SK-N-SH treated with all-trans-retinoic acid at 6 μM for 48 hours (cell line): ENCODE results near the gene ALB.

Experiments used
- ATAC-seq: fragments of 200-7000 bp; cut with Tn5 transposase; 3 replicates; pipeline ENCODE4 v1.9.1; 2020; ENCODE audit warnings: mild to moderate bottlenecking, moderate library complexity
- ARNTL ChIP-seq: fragments of 450-650 bp; formaldehyde crosslinking; IDR thresholded peaks from 2 replicates; pipeline ENCODE4 v1.5.0; 2020; ENCODE audit warnings: low read depth, mild to moderate bottlenecking, moderate library complexity, borderline replicate concordance
- BACH2 ChIP-seq: fragments of 250-450 bp; sonication (Bioruptor Pico); IDR thresholded peaks from 2 replicates; pipeline ENCODE4 v1.9.0; 2021; ENCODE audit warnings: mild to moderate bottlenecking, borderline replicate concordance
- CREB5 ChIP-seq: fragments of 250-450 bp; sonication (Bioruptor Pico); IDR thresholded peaks from 2 replicates; pipeline ENCODE4 v1.5.1; 2020; ENCODE audit warnings: low read depth, mild to moderate bottlenecking, moderate library complexity
- CSRNP3 ChIP-seq: fragments of 250-450 bp; sonication (Bioruptor Pico); IDR thresholded peaks from 2 replicates; pipeline ENCODE4 v1.5.1; 2021; ENCODE audit warnings: mild to moderate bottlenecking, moderate library complexity
- ESRRG ChIP-seq: fragments of 250-450 bp; sonication (Bioruptor Pico); IDR thresholded peaks from 2 replicates; pipeline ENCODE4 v1.6.1; 2021; ENCODE audit warnings: mild to moderate bottlenecking
- GLIS3 ChIP-seq: fragments of 250-450 bp; sonication (Bioruptor Pico); IDR thresholded peaks from 2 replicates; pipeline ENCODE4 v1.5.0; 2020; ENCODE audit warnings: mild to moderate bottlenecking, moderate library complexity
- ISL1 ChIP-seq: fragments of 250-450 bp; sonication (Bioruptor Pico); IDR thresholded peaks from 2 replicates; pipeline ENCODE4 v2.1.2; 2022; ENCODE audit warnings: mild to moderate bottlenecking, moderate library complexity
- OSR1 ChIP-seq: fragments of 250-450 bp; sonication (Bioruptor Pico); IDR thresholded peaks from 2 replicates; pipeline ENCODE4 v1.8.0; 2022; ENCODE audit warnings: moderate library complexity, mild to moderate bottlenecking, inconsistent platforms
- POU6F1 ChIP-seq: fragments of 250-450 bp; sonication (Bioruptor Pico); IDR thresholded peaks from 2 replicates; pipeline ENCODE4 v1.8.0; 2021; ENCODE audit warnings: low read depth, mild to moderate bottlenecking, moderate library complexity, borderline replicate concordance
- PPARA ChIP-seq: fragments of 250-450 bp; sonication (Bioruptor Pico); IDR thresholded peaks from 2 replicates; pipeline ENCODE4 v1.5.0; 2020; ENCODE audit warnings: mild to moderate bottlenecking, borderline replicate concordance
- RARB ChIP-seq: fragments of 250-450 bp; sonication (Bioruptor Pico); IDR thresholded peaks from 2 replicates; pipeline ENCODE4 v1.8.0; 2021; ENCODE audit warnings: mild to moderate bottlenecking, moderate library complexity
- SNAI2 ChIP-seq: fragments of 250-450 bp; sonication (Bioruptor Pico); IDR thresholded peaks from 2 replicates; pipeline ENCODE4 v1.5.0; 2020; ENCODE audit warnings: mild to moderate bottlenecking, moderate library complexity
- TCF4 ChIP-seq: fragments of 250-450 bp; sonication (Bioruptor Pico); IDR thresholded peaks from 2 replicates; pipeline ENCODE4 v1.8.0; 2021; ENCODE audit warnings: mild to moderate bottlenecking, moderate library complexity, borderline replicate concordance
- TOX ChIP-seq: fragments of 250-450 bp; sonication (Bioruptor Pico); IDR thresholded peaks from 2 replicates; pipeline ENCODE4 v1.8.0; 2021; ENCODE audit warnings: mild to moderate bottlenecking, moderate library complexity, borderline replicate concordance
- TSHZ2 ChIP-seq: fragments of 250-450 bp; sonication (Bioruptor Pico); IDR thresholded peaks from 2 replicates; pipeline ENCODE4 v1.5.0; 2020; ENCODE audit warnings: mild to moderate bottlenecking, moderate library complexity
- ZC3H10 ChIP-seq: fragments of 250-450 bp; sonication (Bioruptor Pico); IDR thresholded peaks from 2 replicates; pipeline ENCODE4 v1.5.1; 2021; ENCODE audit warnings: mild to moderate bottlenecking, moderate library complexity
- ZFP3 ChIP-seq: fragments of 250-450 bp; sonication (Bioruptor Pico); IDR thresholded peaks from 2 replicates; pipeline ENCODE4 v1.5.0; 2020; ENCODE audit warnings: mild to moderate bottlenecking, moderate library complexity
- ZFP30 ChIP-seq: fragments of 450-650 bp; formaldehyde crosslinking; IDR thresholded peaks from 2 replicates; pipeline ENCODE4 v1.5.0; 2022; ENCODE audit warnings: mild to moderate bottlenecking, moderate library complexity
- ZNF565 ChIP-seq: fragments of 450-650 bp; formaldehyde crosslinking; conservative IDR thresholded peaks from 2 replicates; pipeline ENCODE4 v1.5.0; 2020; ENCODE audit warnings: low read depth, mild to moderate bottlenecking, moderate library complexity
- ZNF70 ChIP-seq: fragments of 450-650 bp; formaldehyde crosslinking; IDR thresholded peaks from 2 replicates; pipeline ENCODE4 v1.5.0; 2020; ENCODE audit warnings: mild to moderate bottlenecking, moderate library complexity
- ZNF8 ChIP-seq: fragments of 450-650 bp; formaldehyde crosslinking; IDR thresholded peaks from 2 replicates; pipeline ENCODE4 v1.5.0; 2020; ENCODE audit warnings: mild to moderate bottlenecking, moderate library complexity
- TF ChIP-seq, protein P1 (sequence below): fragments of 250-450 bp; sonication (Bioruptor Pico); IDR thresholded peaks from 2 replicates; pipeline ENCODE4 v1.8.0; 2020; ENCODE audit warnings: mild to moderate bottlenecking, moderate library complexity, borderline replicate concordance

The ALB gene

GRCh38 chr4:73392936-73393335, 11.2 kb upstream of the ALB start (continued):
- no peak for TF ChIP-seq POU6F1 (CRISPR knock-in tag)
- TF ChIP-seq OSR1: no peak
- TF ChIP-seq, protein P1, sequence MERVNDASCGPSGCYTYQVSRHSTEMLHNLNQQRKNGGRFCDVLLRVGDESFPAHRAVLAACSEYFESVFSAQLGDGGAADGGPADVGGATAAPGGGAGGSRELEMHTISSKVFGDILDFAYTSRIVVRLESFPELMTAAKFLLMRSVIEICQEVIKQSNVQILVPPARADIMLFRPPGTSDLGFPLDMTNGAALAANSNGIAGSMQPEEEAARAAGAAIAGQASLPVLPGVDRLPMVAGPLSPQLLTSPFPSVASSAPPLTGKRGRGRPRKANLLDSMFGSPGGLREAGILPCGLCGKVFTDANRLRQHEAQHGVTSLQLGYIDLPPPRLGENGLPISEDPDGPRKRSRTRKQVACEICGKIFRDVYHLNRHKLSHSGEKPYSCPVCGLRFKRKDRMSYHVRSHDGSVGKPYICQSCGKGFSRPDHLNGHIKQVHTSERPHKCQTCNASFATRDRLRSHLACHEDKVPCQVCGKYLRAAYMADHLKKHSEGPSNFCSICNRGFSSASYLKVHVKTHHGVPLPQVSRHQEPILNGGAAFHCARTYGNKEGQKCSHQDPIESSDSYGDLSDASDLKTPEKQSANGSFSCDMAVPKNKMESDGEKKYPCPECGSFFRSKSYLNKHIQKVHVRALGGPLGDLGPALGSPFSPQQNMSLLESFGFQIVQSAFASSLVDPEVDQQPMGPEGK: no peak
- no peak for TF ChIP-seq ZNF70 (CRISPR knock-in tag)
- TF ChIP-seq ISL1 (CRISPR knock-in tag): no peak
- no peak for TF ChIP-seq ZNF565 (CRISPR knock-in tag)

GRCh38 chr4:73396304-73396703, 7.8 kb upstream of the ALB start:
- ATAC-seq: no peak
- TF ChIP-seq SNAI2 (CRISPR knock-in tag): no peak
- TF ChIP-seq CSRNP3 (CRISPR knock-in tag): no peak
- TF ChIP-seq TCF4 (CRISPR knock-in tag): no peak
- no peak for TF ChIP-seq ARNTL (CRISPR knock-in tag)
- no peak for TF ChIP-seq RARB
- TF ChIP-seq OSR1: no peak
- TF ChIP-seq CREB5 (CRISPR knock-in tag): no peak
- no peak for TF ChIP-seq ISL1 (CRISPR knock-in tag)
- TF ChIP-seq TOX (CRISPR knock-in tag): no peak
- TF ChIP-seq, protein P1: no peak
- TF ChIP-seq ZFP30 (CRISPR knock-in tag): no peak
- TF ChIP-seq PPARA (CRISPR knock-in tag): no peak
- TF ChIP-seq ZFP3 (CRISPR knock-in tag): no peak
- TF ChIP-seq POU6F1 (CRISPR knock-in tag): no peak
- no peak for TF ChIP-seq BACH2
- no peak for TF ChIP-seq ZC3H10 (CRISPR knock-in tag)
- no peak for TF ChIP-seq ZNF8
- TF ChIP-seq ESRRG (CRISPR knock-in tag): no peak
- TF ChIP-seq GLIS3 (CRISPR knock-in tag): no peak
- no peak for TF ChIP-seq TSHZ2 (CRISPR knock-in tag)
